AG04449 (cell line): Measurements from ENCODE around the gene ZNF576.

Experiments used
- CTCF ChIA-PET: fragments of 350-600 bp; formaldehyde crosslinking; extraction: SDS; loops from one replicate; lab custom pipeline; 2021; ENCODE audit warnings: antibody characterized with exemption; lab: Yijun Ruan, JAX
- POLR2A ChIA-PET: fragments of 400-600, 350-600 bp; formaldehyde crosslinking; extraction: SDS; loops from one replicate; lab custom pipeline; 2020; ENCODE audit warnings: antibody characterized with exemption, inconsistent platforms; lab: Yijun Ruan, JAX
- DNase-seq: peaks from one replicate; pipeline ENCODE4 v3.0.0-alpha.2; 2010; ENCODE audit warnings: low read depth, low spot score
- H3K4me3 ChIP-seq: 2 replicates; pipeline ENCODE4 v1.5.1; 2011; ENCODE audit warnings: low read depth, mild to moderate bottlenecking, control low read depth, low read length
- TF ChIP-seq, protein P1 (sequence below): IDR thresholded peaks from one replicate; pipeline ENCODE4 v1.5.1; 2011; ENCODE audit warnings: mild to moderate bottlenecking, moderate library complexity, low read length, control low read depth, inconsistent platforms; ENCODE audit not compliant: insufficient read depth; ENCODE audit errors: missing control alignments

ZNF576 gene

DNA sequence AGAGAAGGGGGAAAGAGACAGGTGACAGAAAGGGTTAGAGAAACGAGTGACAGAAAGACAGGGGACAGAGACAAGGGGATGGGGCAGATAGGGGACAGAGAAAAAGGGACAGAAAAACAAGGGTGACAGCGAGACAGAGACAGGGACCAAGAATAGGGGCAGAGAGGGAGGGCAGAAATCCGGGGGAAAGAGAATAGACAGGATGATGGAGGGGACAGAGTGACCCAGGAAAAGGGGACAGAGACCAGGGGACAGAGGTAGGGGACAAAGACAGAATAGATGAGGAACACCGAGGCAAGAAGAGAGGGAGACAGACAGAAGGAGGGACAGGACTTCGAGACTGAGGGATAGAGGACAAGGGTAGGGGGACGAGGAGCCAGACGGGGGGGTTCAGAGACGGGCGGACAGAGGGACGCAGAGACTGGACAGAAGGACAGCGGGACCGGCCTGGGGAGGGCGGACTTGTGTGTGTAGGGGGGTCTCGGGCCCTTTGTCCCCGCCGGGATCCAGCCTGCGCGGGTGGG lies 42.7 kb downstream of the ZNF576 start:
- CTCF ChIA-PET, result no interaction called here
- DNase-seq, result no peak
- H3K4me3 ChIP-seq, result no peak overlapping the region
- TF ChIP-seq, protein P1, sequence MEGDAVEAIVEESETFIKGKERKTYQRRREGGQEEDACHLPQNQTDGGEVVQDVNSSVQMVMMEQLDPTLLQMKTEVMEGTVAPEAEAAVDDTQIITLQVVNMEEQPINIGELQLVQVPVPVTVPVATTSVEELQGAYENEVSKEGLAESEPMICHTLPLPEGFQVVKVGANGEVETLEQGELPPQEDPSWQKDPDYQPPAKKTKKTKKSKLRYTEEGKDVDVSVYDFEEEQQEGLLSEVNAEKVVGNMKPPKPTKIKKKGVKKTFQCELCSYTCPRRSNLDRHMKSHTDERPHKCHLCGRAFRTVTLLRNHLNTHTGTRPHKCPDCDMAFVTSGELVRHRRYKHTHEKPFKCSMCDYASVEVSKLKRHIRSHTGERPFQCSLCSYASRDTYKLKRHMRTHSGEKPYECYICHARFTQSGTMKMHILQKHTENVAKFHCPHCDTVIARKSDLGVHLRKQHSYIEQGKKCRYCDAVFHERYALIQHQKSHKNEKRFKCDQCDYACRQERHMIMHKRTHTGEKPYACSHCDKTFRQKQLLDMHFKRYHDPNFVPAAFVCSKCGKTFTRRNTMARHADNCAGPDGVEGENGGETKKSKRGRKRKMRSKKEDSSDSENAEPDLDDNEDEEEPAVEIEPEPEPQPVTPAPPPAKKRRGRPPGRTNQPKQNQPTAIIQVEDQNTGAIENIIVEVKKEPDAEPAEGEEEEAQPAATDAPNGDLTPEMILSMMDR, result no peak
- POLR2A ChIA-PET, result no interaction called here

DNA sequence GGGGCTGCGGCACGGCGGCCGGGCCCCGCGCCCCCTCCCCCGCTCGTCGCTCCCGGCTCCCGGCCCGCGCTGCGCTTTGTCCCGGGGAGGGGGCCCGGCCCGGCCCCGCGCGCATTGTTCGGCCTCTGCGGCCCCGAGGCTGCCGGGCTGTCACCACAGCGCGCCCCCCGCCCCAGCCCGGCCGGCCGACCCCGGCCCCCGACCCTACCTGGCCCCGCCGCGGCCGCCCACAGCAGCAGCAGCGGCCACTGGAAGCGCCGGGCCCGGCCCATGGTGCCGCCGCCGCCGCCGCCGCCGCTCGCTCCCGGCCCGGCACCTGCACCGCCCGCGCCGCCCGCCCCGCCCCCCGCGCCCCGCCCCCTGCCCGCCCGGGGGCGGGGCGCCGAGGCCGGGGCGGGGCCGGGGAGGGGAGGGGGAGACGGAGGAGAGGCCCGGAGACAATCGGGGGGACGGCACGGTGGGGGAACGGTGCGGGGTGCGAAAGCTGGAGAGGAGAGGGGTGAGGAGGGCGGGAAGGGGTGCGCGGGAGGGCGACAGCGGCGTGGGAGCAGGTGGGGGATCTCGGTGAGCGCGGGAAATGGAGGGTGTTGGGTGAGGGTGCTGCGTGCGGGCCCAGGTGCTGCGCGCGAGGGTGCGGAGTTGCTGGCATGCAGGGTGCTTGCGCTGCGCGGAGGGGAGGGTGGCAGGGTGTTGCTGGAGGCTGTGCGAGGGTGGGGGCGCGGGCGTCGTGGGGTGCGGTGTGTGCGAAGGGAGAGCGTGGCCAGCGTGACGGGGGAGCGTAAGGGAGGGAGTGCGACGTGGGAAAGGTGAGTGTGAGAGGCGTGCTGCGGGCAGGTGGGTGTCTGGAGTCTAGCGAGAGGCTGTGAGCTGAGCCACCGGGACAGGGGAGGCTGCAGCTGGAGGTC lies 43.4 kb downstream of the ZNF576 start, which contains the start of gene CADM4:
Gene CADM4, minus strand, starts transcription at position 332 of the 905 bp plus-strand sequence. Its CDS starts 60 bp downstream, at position 272.
- no peak for DNase-seq
- peak within 1 kb of the TSS; percentile 58 for H3K4me3 ChIP-seq
- TF ChIP-seq, protein P1, result no peak
- ChIA-PET CTCF (no interaction called here), POLR2A (no interaction called here)

DNA sequence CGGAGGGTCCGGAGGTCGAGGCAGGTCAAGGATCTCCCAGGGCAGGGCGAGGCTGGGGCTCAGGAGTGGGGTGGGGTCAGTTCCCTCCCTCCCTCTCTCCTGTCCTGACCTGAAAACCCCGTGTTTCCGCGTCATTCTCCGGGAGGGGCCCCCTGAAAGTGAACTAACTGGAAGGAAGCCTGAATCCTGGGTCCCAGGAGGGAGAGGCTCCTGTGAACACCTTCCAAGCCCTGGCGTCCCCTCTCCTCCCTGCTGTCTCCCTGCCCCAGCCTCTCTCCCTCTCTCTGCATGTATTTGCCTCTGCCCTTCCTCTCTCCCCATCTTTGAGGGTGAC lies 44.0 kb downstream of the ZNF576 start:
- TF ChIP-seq, protein P1, result no peak
- H3K4me3 ChIP-seq, result peak overlapping the region; percentile 58
- ChIA-PET CTCF (no interaction called here), POLR2A (no interaction called here)
- DNase-seq, result no peak

DNA sequence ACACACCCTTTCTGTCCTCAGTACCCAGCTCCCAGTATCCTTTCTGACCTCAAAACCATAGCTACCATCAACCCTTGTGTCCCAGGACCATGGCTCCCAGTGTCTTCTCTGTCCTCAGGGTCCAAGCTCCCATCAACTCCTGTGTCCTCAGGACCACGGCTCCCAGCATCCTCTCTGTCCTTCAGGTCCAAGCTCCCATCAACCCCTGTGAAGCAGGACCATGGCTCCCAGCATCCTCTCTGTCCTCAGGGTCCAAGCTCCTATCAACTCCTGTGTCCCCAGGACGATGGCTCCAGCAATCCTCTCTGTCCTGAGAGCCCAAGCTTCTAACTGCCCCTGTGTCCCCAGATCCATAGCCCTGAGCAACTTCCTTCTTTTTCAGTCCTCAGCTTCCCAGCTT lies 44.9 kb downstream of the ZNF576 start:
- ChIA-PET CTCF (interaction anchor here (0.9 to 1.8 kb wide), 3 partner anchors 11 to 194 kb away, joined by 5 to 8 read pairs (median 5); no protein-coding TSS in a partner anchor), POLR2A (no interaction called here)
- TF ChIP-seq, protein P1, result no peak
- H3K4me3 ChIP-seq, result no peak overlapping the region
- DNase-seq, result no peak

DNA sequence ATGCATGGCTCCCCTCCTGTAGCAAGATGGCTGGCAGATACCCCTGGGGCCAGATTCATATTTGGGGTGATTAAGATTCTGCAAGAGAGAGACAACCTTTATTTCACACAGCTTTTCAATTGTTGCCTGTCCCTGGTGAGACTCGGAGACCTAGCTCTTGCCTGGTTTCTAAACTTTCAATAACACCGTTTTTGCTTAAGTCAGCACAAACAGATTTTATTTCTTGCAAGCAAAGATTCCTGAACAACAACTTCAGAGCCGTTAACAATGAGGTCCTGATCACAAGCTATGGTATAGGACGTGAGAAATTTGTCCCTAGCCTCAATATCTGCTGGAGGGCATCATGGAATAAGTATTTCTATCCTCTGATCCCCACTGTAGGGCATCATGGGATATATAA lies 46.1 kb downstream of the ZNF576 start:
- ChIA-PET CTCF (interaction anchor here (0.6 to 1.8 kb wide), 4 partner anchors 10 to 67 kb away, joined by 3 to 8 read pairs (median 4); partner anchors contain the start of genes PINLYP and XRCC1), POLR2A (no interaction called here)
- TF ChIP-seq, protein P1, result no peak

DNA sequence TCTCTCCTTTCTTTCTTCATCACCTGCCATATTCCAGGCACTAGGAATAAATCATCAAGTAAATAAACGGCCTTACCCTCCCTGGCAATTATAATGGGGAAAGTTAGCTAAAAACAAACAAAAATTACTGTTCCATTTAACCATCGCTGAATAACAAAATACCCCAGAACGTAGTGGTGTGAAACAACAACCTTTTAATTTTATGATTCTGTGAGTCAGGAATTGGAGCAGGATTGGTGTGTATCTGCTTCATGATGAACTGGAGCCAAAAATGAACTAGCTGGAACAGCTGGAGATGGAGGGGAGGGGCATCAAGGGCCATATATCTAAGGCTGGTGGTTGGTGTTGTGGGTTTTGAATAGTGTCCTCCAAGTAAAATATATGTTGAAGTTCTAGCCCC lies 46.9 kb downstream of the ZNF576 start:
- CTCF ChIA-PET, result interaction anchor here (1.3 kb wide), 1 partner anchor 9 kb away, joined by 5 read pairs; no protein-coding TSS in a partner anchor
- POLR2A ChIA-PET, result no interaction called here

More for the DNA sequence above, 46.1 kb downstream of the ZNF576 start:
- no peak overlapping the region for H3K4me3 ChIP-seq
- DNase-seq, result no peak

More for the DNA sequence above, 46.9 kb downstream of the ZNF576 start:
- no peak overlapping the region for H3K4me3 ChIP-seq
- DNase-seq, result no peak
- TF ChIP-seq, protein P1, result no peak
